CD1c-positive myeloid dendritic cell (primary cell): Measurements from ENCODE around the gene CEP55.
"Not testable (repeated sequence)": the region's sequence is repeated elsewhere in the genome, so short reads cannot be mapped to it uniquely, and the experiment has no call there.

Experiments used
- DNase-seq: peaks from one replicate; pipeline ENCODE4 v3.0.0-alpha.2; 2016; ENCODE audit errors: extremely low spot score

The CEP55 gene

DNA sequence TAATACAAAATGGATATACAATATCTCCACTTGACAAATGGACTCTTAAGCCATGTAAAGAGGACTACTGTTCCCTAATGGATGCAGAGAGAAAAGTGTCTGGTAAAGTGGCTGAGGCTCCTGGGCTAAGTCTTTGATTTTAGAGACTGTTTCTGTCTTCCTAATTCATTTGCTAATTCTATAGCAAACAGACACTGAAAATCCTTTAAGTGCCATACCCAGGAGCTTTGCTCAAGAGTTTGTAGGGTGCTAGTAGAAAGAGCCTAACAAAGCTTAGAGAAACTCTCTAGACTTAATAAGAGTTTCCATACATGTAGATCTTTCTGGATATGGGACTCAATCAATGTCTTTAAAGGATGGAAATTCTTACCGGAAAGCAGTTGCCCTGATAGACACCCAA lies 16.7 kb downstream of the CEP55 start:
- DNase-seq, result no peak

DNA sequence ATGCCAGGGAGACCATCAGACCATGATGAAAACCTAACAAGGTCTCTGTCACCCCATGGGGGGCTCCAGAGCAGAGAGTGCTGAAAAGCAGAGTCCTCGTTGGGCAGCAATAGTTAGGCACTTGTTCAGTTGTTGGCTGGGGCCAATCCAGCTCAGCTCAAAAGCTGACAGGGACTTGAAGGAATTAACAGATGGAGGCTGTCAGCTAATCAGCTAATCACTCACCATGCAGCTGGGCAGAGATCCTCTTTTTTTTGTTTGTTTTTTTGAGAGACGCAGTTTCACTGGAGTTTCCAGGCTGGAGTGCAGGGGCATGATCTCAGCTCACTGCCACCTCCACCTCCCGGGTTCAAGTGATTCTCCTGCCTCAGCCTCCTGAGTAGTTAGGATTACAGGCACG lies 18.1 kb downstream of the CEP55 start:
- peak; percentile 22 for DNase-seq

DNA sequence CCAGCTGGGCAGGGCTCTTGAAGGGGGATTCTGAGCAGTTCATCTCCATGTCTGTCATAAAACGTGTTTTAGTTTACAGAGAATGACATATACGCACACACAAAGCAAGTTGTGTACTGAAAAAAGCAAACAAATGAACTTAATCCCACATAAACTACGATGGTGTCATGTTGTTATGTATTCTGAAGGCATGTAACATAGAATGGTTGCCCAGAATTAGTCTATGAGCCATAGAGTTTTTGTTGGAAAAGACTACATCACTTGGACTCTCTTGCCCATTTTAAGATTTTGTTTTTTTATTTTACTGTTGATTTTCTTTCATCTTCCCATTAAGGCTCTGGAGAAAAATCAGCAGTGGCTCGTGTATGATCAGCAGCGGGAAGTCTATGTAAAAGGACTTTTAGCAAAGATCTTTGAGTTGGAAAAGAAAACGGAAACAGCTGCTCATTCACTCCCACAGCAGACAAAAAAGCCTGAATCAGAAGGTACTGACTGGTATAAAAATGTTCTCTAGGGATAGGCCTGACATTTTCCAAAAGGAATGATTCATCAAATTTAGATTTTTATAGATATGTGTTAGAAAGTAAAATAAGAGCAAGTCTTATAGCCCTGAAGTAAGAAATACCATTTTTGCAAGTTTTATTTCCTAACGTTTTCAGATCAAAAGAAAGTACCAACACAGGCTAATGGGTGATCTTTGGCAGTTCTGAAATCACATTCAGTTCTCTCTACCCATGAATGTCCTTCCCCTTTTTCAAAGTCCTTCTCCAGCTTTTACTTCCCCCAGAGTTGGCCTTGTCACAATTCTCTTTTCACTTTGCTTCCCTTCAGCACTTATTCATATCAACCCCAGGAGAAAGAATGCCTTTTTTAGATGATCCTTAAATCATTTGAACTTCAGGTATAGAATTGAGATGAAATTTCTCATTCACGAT lies 18.9 kb downstream of the CEP55 start:
- DNase-seq, result peak; percentile 80

DNA sequence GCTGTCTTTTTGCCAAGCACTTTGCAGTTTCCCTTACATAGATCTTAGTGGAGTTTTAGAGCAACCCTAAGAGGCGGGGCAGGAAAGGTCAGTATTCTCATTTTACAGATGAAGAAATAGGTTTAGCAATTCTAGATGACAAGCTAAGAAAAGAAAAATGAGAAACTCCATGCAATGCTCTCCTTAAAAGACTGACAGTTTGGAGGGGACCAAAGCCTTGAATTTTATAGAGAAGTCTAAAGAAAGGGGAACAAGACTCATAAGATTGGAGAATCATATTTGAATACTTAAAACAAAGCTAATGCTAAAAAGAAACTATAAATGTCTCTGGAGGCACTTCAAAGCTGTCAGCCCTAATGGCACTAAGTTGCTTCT lies 19.6 kb downstream of the CEP55 start:
- DNase-seq, result peak; percentile 60

DNA sequence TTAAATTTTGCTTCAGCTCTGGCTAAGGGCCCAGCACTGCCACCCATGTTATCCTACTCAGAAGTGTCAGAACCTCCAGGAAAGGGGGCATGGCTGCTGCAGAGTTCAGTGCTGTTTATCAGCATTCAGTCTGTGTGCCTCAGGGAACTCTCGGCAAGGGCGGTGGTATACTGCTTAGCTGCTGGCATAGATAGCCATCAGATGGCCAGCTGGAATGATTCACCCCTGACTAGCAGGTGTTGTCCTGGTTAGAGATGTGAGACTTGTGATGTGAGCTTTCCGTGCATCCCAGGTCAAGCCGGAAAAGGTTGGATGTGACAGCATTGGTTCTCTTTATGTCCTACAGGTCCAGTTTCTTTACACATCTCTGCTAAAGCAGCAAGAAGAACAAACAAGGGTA lies 22.1 kb downstream of the CEP55 start:
- no peak for DNase-seq

DNA sequence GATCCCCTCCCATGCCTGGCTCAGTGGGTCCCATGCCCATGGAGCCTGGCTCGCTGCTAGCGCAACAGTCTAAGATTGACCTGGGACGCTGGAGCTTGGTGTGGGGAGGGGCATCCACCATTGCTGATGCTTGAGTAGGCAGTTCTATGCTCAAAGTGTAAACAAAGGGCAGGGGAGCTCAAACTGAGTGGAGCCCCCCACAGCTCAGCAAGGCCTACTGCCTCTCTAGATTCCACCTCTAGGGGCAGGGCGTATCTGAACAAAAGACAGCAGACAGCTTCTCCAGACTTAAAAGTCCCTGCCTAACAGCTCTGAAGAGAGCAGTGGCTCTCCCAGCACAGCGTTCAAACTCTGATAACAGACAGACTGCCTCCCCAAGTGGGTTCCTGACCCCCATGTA lies 38.9 kb downstream of the CEP55 start:
- DNase-seq, result no peak

DNA sequence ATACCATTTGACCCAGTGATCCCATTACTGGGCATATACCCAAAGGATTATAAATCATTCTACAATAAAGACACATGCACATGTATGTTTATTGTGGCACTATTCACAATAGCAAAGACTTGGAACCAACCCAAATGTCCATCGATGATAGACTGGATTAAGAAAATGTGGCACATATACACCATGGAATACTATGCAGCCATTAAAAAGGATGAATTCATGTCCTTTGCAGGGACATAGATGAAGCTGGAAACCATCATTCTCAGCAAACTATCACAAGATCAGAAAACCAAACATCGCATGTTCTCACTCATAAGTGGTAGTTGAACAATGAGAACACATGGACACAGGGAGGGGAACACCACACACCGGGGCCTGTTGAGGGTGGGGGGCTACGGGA lies 44.5 kb downstream of the CEP55 start:
- not testable (repeated sequence) for DNase-seq

DNA sequence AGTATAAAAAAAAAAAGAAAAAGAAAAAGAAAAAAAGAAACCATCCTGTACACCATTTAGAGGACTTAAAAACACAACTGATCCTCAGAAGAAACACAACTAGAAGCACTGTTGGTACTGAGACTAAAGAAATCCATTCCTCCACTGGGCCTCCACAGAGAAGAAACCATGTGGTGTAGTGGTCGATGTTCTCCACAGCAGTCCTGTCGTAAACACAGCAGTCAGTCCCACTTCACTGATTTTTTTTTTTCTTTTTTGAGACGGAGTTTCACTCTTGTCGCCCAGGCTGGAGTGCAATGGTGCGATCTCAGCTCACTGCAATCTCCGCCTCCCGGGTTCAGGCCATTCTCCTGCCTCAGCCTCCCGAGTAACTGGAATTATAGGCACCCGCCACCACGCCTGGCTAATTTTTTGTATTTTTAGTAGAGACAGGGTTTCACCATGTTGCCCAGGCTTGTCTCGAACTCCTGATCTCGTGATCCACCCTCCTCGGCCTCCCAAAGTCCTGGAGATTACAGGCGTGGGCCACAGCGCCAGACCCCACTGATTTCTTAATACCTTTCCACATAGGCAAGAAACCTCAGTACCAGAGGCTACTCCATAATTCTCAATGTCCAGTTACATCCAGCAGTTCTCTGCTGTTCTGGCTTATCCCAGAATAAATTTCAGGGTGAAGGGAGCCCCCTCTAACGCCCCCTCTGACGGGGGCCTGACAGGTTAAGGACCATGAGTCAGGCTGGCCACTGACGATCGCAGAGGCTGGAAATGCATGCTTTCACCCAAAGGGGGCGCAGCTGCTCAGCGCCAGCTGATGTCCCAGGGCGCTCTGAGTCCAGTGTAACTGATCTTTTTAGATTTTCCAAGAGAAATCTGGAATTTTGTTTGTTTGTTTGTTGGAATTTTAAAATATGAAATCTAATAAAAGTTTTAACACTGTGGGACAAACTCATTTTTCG lies 45.3 kb downstream of the CEP55 start:
- DNase-seq, result peak; percentile 55

DNA sequence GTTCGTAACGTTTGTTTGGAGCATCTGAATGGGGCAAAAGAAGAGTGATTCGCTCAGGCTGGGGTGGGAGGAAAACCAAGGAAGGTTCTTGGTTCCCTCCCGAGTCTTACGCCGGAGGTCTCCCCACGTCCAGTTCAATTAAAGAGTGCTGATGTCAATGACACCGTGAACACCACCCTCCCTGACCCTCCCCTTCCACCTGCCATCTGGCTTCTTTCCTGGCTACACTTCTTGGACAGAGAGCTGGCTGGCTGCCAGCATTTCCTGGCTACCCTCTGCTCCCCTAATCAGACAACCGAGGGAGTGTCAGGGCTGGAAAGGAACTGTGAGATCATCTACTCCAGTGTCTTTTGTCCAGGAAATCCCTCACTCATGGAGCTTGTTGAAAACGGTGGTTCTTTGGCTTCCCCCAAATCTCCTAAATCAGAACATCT lies 46.0 kb downstream of the CEP55 start:
- no peak for DNase-seq

DNA sequence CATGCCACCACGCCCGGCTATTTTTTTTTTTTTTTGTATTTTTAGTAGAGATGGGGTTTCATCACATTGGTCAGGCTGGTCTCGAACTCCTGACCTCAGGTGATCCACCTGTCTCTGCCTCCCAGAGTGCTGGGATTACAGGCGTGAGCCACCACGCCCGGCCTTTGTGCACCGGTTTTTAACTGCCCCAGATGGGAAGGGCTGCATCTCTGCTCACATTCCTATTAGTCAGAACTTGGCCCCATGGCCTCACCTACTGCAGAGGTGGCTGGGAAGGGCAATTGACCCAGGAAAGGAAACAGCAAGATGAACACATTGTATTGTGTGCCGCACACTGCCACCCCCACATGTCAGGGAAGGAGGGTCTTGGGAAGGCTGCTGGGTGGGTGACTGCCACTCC lies 50.6 kb downstream of the CEP55 start:
- DNase-seq, result not testable (repeated sequence)

DNA sequence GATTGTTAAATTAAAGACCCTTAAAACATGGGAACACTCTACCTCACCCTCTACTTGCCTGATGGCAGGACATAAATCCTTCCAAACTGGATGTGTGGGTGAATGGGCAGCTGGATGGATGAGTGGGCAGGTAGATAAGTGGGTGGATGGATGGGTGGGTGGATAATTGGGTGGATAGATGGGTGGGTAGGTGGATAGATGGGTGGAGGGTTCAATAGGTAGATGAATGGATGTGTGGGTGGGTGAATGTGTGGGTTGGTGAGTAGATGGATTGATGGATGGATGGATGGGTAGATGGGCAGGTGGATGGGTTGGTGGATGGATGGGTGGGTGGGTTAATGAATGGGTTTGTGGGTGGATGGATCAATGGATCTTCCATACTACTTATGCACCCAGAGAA lies 51.1 kb downstream of the CEP55 start:
- no peak for DNase-seq

DNA sequence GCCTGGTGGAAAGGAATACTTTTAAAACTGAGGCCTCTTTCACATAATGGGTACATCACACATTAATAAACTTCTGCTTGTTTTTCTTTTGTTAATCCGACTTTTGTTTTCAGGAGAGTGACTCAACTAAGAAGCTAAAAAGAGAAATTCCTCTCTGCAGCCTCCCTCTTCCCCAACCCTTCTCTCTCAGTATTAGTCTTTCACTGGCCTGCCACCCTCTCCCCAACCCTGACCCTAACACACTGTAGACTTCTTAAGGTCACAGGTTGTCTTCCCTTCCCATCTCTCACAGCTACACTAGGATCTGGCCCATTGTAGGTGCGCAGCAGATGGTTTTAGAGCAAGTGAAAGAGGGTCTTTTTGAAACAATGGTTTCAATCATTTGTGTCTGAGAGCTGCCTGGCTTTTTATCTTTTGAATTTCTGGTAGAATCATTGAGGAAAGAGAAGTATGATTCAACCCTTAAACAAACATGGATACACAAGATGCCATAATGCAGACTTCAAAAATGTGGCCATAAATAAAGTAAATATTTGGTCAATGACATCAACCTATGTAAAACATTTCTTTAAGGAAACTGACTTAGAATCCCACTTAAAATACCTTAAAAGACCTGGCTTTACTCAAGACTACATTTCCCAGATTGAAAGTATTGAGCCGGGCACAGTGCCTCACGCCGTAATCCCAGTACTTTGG lies 52.1 kb downstream of the CEP55 start:
- DNase-seq, result no peak

DNA sequence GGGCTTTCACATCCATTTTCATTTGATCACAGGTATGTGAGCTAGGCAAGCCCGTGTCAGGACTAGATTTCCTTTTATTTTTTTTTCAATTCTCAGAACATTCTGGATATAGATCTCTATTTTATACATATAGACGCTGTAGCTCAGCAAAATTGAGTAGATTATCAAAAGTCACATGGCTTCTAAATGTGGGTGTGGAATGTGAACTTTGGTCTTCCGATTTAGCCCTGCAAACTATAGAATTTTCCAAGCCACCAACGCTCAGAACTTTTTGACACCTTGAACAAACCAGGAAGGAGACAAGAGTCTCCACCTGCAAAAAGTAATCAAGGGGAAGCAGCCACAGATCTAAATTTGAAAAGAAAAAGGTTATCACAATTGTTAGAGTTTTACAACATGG lies 54.2 kb downstream of the CEP55 start:
- no peak for DNase-seq

DNA sequence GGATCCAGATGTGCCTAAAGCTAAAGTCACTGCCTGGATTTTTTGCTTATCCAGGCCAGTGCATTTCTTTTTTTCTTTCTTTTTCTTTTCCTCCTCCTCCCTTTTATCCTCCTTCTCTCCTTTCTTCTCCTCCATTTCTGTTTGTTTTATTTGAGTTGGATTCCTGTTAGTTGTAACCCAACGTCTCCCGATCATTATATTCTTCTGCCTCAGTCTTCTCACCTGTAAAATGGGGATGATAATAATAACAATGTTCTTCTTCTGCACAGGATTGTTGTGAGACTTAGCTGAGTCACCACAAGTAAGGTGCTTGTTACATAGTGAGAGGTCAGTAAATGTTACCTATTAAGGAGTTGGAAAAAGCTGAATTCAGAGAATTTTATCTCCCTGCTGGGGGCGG lies 56.4 kb downstream of the CEP55 start:
- DNase-seq, result no peak

DNA sequence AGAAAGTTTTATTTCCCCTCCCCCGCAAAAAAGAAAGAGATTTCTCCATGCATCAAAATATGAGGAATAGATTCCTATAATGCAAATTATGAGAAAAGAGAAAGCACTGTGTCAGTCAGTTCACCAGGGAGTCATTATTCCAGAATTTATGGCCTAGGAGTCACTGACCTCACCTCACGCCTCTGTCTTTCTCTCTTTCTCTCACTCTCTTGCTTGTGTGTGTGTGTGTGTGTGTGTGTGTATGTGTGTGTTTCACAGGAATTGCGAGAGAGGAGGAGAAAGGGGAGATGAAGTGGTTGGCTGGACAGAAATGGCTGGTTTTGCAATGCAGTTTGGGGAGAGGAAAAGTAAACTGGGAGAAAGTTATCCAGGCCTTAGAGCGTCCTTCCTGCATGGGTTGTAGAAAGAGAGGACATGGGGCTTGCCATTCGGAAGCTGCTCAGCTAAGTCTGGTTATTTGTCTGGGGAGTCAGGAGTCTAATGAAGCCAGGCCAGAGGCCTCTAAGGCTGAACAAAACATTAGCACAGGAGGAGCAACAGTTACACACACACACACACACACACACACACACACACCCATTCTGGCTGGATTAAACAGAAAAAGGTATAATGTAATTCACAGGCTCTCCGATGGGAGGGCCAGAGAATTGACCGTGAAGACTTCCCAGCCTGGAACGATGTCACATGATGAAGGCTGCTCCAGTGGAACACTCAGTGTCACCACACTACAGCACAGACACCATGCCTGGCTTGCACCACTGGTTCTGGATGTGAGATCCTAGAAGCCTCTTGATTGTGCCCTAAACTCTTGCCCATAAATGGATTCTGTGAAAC lies 57.3 kb downstream of the CEP55 start:
- DNase-seq, result no peak

DNA sequence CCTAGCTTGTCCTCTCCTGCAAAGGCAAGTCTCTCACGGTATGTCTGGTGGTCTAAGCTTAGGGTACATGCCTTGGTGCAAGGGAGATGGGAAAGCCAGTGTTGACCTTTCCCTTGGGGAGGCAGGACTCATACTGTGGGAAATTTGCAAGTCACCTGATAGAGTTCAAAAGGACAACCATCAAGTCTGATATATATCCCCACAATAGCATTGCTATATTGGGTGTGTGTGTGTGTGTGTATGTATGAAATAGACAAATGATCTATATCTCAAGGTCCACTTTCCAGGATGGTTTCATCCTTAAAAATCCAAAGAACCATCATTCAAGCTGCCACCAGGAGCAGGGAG lies 57.9 kb downstream of the CEP55 start:
- no peak for DNase-seq

DNA sequence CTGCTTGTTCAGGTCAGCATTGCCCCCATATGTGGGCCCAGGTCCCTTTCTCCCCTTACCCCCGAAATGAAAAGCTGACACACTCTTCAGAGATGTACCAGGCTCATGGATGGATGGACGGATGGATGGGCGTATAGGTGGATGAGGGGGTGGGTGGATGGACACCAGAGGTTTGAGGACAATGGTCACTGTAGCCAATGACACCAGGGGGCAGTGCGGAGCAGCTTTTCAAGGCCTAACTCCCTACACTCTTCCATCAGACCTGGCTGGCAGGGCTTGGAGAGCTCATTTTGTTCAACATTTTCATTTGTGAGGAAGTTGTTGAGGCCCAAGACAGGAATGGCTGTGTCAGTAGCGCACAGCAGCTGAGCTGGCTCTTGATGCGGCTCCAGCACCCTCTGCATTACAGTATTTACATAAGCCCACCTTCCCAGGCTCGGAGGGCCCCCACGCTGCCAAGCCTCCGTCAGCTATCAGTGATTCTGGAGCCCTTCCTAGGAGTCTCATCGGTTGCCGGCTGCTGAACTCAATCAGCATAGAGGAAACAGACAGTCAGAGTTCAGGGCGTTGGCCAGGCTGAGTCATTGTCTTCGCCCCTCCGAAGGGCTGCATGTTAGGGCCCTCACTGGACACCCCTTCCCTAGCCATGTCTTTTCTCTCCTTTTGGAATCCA lies 58.5 kb downstream of the CEP55 start:
- DNase-seq, result peak; percentile 89

DNA sequence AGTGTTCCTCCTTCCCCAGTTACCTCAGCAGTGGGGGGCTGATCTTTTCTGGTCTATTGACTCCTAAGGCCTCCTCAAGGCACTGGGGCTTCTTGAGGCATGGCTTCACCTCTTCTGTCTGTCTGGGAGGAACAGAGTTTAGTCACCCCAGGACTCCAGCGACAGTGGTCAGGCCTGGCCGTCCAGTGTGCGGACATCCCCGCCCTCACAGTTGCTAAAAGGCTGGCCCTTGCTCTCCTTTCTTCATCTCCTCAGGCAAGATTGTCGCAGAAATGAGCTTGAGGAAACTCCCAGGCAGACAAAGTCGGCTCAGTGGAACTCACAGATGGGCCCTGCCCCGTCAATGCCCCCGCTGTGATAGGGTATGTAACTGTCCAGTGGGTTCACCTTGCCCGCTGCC lies 63.1 kb downstream of the CEP55 start:
- DNase-seq, result no peak

DNA sequence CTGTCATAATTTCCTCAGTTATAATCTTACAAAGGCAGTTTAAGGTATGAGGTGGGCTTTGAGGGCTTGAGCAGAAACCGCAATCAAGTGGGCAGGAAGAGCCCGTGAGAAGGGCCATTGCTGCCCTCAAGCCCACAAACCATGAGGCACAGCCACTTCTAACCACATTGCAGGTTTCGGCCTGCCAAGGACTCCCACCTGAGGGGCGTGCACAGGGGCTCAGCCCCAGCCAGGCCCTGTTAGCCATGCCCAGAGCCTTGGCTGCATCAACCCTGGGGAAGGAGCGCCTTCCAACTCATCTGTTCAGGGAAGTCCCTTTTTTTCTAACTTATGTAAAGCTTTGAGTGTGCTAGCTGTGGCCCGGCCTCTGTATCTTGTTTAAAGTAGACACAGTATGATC lies 64.1 kb downstream of the CEP55 start:
- DNase-seq, result no peak

DNA sequence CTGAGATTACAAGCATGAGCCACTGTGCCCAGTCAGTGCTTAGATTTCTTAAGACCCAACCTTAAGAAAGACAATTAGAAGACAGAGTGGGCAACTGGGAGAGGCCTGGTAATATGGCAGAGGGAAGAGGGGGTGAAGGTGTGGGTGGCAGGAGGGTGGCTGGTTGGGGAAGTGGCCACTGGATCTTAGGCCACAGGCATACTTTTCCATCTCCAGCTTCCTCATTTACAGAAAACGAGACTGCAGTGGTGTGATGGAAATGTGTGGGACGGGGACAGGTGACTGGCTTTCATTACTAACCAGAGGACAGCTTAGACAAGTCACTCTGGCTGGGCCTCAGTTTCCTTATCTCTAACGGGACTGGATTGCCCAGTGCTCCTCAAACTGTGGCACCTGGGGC lies 69.0 kb downstream of the CEP55 start:
- DNase-seq, result peak; percentile 84
